ENCODE data around the gene OR7A17. TPM values are rescaled to one million over a fixed set of nuclear protein-coding genes. Genes with fewer than 3 reads are reported as not detected.
A peak's percentile ranks its signal among the peaks of the same experiment; 100 is the strongest.

The OR7A17 gene
- total RNA-seq, 5 donors from 2014 or later (not counting 1 experiment from before 2014, with no cell fraction given) = not detected

GRCh38 chr19:14890643-14891379 lies 4.9 kb upstream of the OR7A17 start:
- H3K36me3 ChIP-seq (ENCODE audit: control insufficient read depth in 2 of 2, extremely low read depth in 1 of 2, insufficient read depth in 1 of 2, low read length in 1 of 2) = no peaks in the 10 kb centered on the region
- Mint-ChIP-seq H3K27ac (no peak overlapping the region), H3K27me3 (peaks cover 39% of the 10 kb centered on the region in 2 donors), H3K36me3 (no peaks in the 10 kb centered on the region), H3K4me1 (peaks cover 6 to 8% (median 6%) of the 10 kb centered on the region in 3 donors), H3K9me3 (no peaks in the 10 kb centered on the region), H3K4me3 (no peak overlapping the region)
- DNase-seq (no peak), ATAC-seq (replicated peaks in 1 of 4) (no peak)
- H3K27ac ChIP-seq (ENCODE audit: low read length) = no peak overlapping the region
- POLR2A ChIA-PET = no interaction called here
- peaks cover 0 to 19% of the 10 kb centered on the region in 2 experiments for H3K27me3 ChIP-seq (replicated peaks in 1 of 2; ENCODE audit: control insufficient read depth in 2 of 2, extremely low read depth in 1 of 2, insufficient read depth in 2 of 2, low read length in 1 of 2)
- peaks cover 0 to 5% of the 10 kb centered on the region in 2 experiments for H3K4me1 ChIP-seq (ENCODE audit: control insufficient read depth in 1 of 2, extremely low read depth in 1 of 2, insufficient read depth in 2 of 2, low read length in 2 of 2)
- CTCF ChIA-PET = interaction anchor here in 1 of 2 donors (0.9 kb wide), 1 partner anchor 317 kb away, joined by 6 read pairs; no protein-coding TSS in a partner anchor
- 58% methylated on average over 6 of the region's 10 CpGs for WGBS (ENCODE audit: insufficient coverage)
- H3K9me3 ChIP-seq = no peaks in the 10 kb centered on the region
- H3K4me3 ChIP-seq (ENCODE audit: control insufficient read depth in 1 of 2, extremely low read depth in 1 of 2, low read length in 1 of 2) = no peak overlapping the region

GRCh38 chr19:14889994-14890642 lies 4.2 kb upstream of the OR7A17 start:
- Histone ChIP-seq H3K36me3 (ENCODE audit: control insufficient read depth in 2 of 2, extremely low read depth in 1 of 2, insufficient read depth in 1 of 2, low read length in 1 of 2) (no peaks in the 10 kb centered on the region), H3K27me3 (replicated peaks in 1 of 2; ENCODE audit: control insufficient read depth in 2 of 2, extremely low read depth in 1 of 2, insufficient read depth in 2 of 2, low read length in 1 of 2) (peaks cover 0 to 19% of the 10 kb centered on the region in 2 experiments), H3K4me1 (ENCODE audit: control insufficient read depth in 1 of 2, extremely low read depth in 1 of 2, insufficient read depth in 2 of 2, low read length in 2 of 2) (peaks cover 0 to 5% of the 10 kb centered on the region in 2 experiments), H3K9me3 (no peaks in the 10 kb centered on the region), H3K27ac (ENCODE audit: low read length) (no peak overlapping the region), H3K4me3 (ENCODE audit: control insufficient read depth in 1 of 2, extremely low read depth in 1 of 2, low read length in 1 of 2) (no peak overlapping the region)
- Mint-ChIP-seq H3K27me3 (peaks cover 36 to 39% of the 10 kb centered on the region in 2 donors), H3K4me1 (peaks cover 6 to 8% (median 6%) of the 10 kb centered on the region in 3 donors), H3K4me3 (no peak overlapping the region), H3K27ac (no peak overlapping the region), H3K9me3 (no peaks in the 10 kb centered on the region), H3K36me3 (no peaks in the 10 kb centered on the region)
- ChIA-PET POLR2A (no interaction called here), CTCF (no interaction called here)
- WGBS (ENCODE audit: insufficient coverage) = no CpG with 5 or more reads among the region's 3 CpGs
- ATAC-seq (replicated peaks in 1 of 4) = no peak
- no peak for DNase-seq

GRCh38 chr19:14871619-14872230 lies 14.2 kb downstream of the OR7A17 start:
- Mint-ChIP-seq H3K27ac (no peak overlapping the region), H3K27me3 (peaks cover 42 to 54% of the 10 kb centered on the region in 2 donors), H3K9me3 (no peaks in the 10 kb centered on the region), H3K4me3 (no peak overlapping the region), H3K4me1 (no peaks in the 10 kb centered on the region), H3K36me3 (no peaks in the 10 kb centered on the region)
- WGBS (ENCODE audit: insufficient coverage) = no CpG with 5 or more reads among the region's 4 CpGs
- ATAC-seq (replicated peaks in 1 of 4) = no peak
- Histone ChIP-seq H3K4me3 (ENCODE audit: control insufficient read depth in 1 of 2, extremely low read depth in 1 of 2, low read length in 1 of 2) (no peak overlapping the region), H3K27me3 (replicated peaks in 1 of 2; ENCODE audit: control insufficient read depth in 2 of 2, extremely low read depth in 1 of 2, insufficient read depth in 2 of 2, low read length in 1 of 2) (peaks cover 0 to 3% of the 10 kb centered on the region in 2 experiments), H3K27ac (ENCODE audit: low read length) (no peak overlapping the region), H3K9me3 (no peaks in the 10 kb centered on the region), H3K4me1 (ENCODE audit: control insufficient read depth in 1 of 2, extremely low read depth in 1 of 2, insufficient read depth in 2 of 2, low read length in 2 of 2) (no peaks in the 10 kb centered on the region), H3K36me3 (ENCODE audit: control insufficient read depth in 2 of 2, extremely low read depth in 1 of 2, insufficient read depth in 1 of 2, low read length in 1 of 2) (no peaks in the 10 kb centered on the region)
- ChIA-PET POLR2A (no interaction called here), CTCF (no interaction called here)
- peak in 1 of 35 experiments; percentile 7 for DNase-seq

GRCh38 chr19:14868497-14868896 lies 17.4 kb downstream of the OR7A17 start:
- no peak for ATAC-seq (replicated peaks in 1 of 4)
- Mint-ChIP-seq H3K9me3 (no peaks in the 10 kb centered on the region), H3K36me3 (no peaks in the 10 kb centered on the region), H3K27ac (no peak overlapping the region), H3K4me3 (no peak overlapping the region), H3K27me3 (peaks cover 47 to 55% of the 10 kb centered on the region in 2 donors), H3K4me1 (no peaks in the 10 kb centered on the region)
- no peaks in the 10 kb centered on the region for H3K9me3 ChIP-seq
- POLR2A ChIA-PET = no interaction called here
- H3K27me3 ChIP-seq (replicated peaks in 1 of 2; ENCODE audit: control insufficient read depth in 2 of 2, extremely low read depth in 1 of 2, insufficient read depth in 2 of 2, low read length in 1 of 2) = peaks cover 2 to 6% of the 10 kb centered on the region in 2 experiments
- H3K4me1 ChIP-seq (ENCODE audit: control insufficient read depth in 1 of 2, extremely low read depth in 1 of 2, insufficient read depth in 2 of 2, low read length in 2 of 2) = no peaks in the 10 kb centered on the region
- H3K36me3 ChIP-seq (ENCODE audit: control insufficient read depth in 2 of 2, extremely low read depth in 1 of 2, insufficient read depth in 1 of 2, low read length in 1 of 2) = no peaks in the 10 kb centered on the region
- no peak overlapping the region for H3K4me3 ChIP-seq (ENCODE audit: control insufficient read depth in 1 of 2, extremely low read depth in 1 of 2, low read length in 1 of 2)
- no peak overlapping the region for H3K27ac ChIP-seq (ENCODE audit: low read length)
- CTCF ChIA-PET = interaction anchor here in 1 of 2 donors (0.9 kb wide), 1 partner anchor 9 kb away, joined by 6 read pairs; no protein-coding TSS in a partner anchor
- DNase-seq = no peak
- WGBS (ENCODE audit: insufficient coverage) = no CpG with 5 or more reads among the region's 5 CpGs

DNA sequence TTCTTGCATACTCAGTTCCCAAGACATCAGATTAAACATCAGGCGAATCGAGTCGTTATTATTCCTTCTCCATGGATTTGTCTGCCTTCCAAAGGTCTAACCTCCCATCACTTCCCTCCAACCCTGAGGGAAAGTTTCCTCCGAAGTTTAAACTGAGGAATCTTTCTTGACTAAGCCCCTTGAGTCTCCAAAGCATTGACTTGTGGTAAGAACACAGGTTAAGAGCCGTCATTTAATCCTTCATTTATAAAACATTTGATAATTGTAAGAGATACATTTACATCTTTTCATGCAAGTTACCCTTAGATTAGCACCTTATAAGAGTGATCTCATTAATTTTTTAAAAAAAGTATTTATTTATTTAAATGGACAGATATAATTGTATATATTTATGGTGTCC lies 37.1 kb downstream of the OR7A17 start, which contains the start of gene OR7A10:
Gene OR7A10 (minus strand): TSS at position 101 of the 400 bp plus-strand sequence. CDS start 7,045 bp downstream, outside the sequence.
- ATAC-seq (replicated peaks in 1 of 4) = no peak
- no peaks in the 10 kb centered on the region for H3K9me3 ChIP-seq
- H3K27ac Mint-ChIP-seq = no peak within 1 kb of the TSS
- no peaks in the 10 kb centered on the region for H3K4me1 ChIP-seq (ENCODE audit: control insufficient read depth in 1 of 2, extremely low read depth in 1 of 2, insufficient read depth in 2 of 2, low read length in 2 of 2)
- DNase-seq = no peak
- ChIA-PET CTCF (no interaction called here), POLR2A (no interaction called here)
- peaks cover 0 to 5% (median 0%) of the 10 kb centered on the region in 3 donors for H3K9me3 Mint-ChIP-seq
- H3K36me3 ChIP-seq (ENCODE audit: control insufficient read depth in 2 of 2, extremely low read depth in 1 of 2, insufficient read depth in 1 of 2, low read length in 1 of 2) = no peaks in the 10 kb centered on the region
- H3K4me1 Mint-ChIP-seq = no peaks in the 10 kb centered on the region
- H3K4me3 Mint-ChIP-seq = no peak within 1 kb of the TSS
- H3K27ac ChIP-seq (ENCODE audit: low read length) = no peak within 1 kb of the TSS
- H3K27me3 Mint-ChIP-seq = peaks cover 29 to 38% of the 10 kb centered on the region in 2 donors
- H3K36me3 Mint-ChIP-seq = no peaks in the 10 kb centered on the region
- peaks cover 0 to 13% of the 10 kb centered on the region in 2 experiments for H3K27me3 ChIP-seq (replicated peaks in 1 of 2; ENCODE audit: control insufficient read depth in 2 of 2, extremely low read depth in 1 of 2, insufficient read depth in 2 of 2, low read length in 1 of 2)
- no peak within 1 kb of the TSS for H3K4me3 ChIP-seq (ENCODE audit: control insufficient read depth in 1 of 2, extremely low read depth in 1 of 2, low read length in 1 of 2)
- WGBS (ENCODE audit: insufficient coverage) = no CpG with 5 or more reads among the region's 5 CpGs

- H3K27ac ChIP-seq (ENCODE audit: low read length) = no peak overlapping the region
- Mint-ChIP-seq H3K4me1 (no peaks in the 10 kb centered on the region), H3K4me3 (no peak overlapping the region), H3K36me3 (no peaks in the 10 kb centered on the region), H3K27ac (no peak overlapping the region), H3K9me3 (peaks cover 0 to 5% (median 0%) of the 10 kb centered on the region in 3 donors), H3K27me3 (peaks cover 29 to 38% of the 10 kb centered on the region in 2 donors)
- WGBS (ENCODE audit: insufficient coverage) = no CpG with 5 or more reads among the region's 6 CpGs
- no peak overlapping the region for H3K4me3 ChIP-seq (ENCODE audit: control insufficient read depth in 1 of 2, extremely low read depth in 1 of 2, low read length in 1 of 2)
- ATAC-seq (replicated peaks in 1 of 4) (no peak), DNase-seq (no peak)
- ChIA-PET POLR2A (no interaction called here), CTCF (no interaction called here)
- H3K27me3 ChIP-seq (replicated peaks in 1 of 2; ENCODE audit: control insufficient read depth in 2 of 2, extremely low read depth in 1 of 2, insufficient read depth in 2 of 2, low read length in 1 of 2) = peaks cover 0 to 15% of the 10 kb centered on the region in 2 experiments
- H3K36me3 ChIP-seq (ENCODE audit: control insufficient read depth in 2 of 2, extremely low read depth in 1 of 2, insufficient read depth in 1 of 2, low read length in 1 of 2) = no peaks in the 10 kb centered on the region
- no peaks in the 10 kb centered on the region for H3K4me1 ChIP-seq (ENCODE audit: control insufficient read depth in 1 of 2, extremely low read depth in 1 of 2, insufficient read depth in 2 of 2, low read length in 2 of 2)
- H3K9me3 ChIP-seq = no peaks in the 10 kb centered on the region
Observed at GRCh38 chr19:14843578-14843977, 42.4 kb downstream of the OR7A17 start.
